Left ventricle myocardium inferior (tissue), 1 donor: ENCODE results near the gene RNF34. TPM values are rescaled to one million over a fixed set of nuclear protein-coding genes. Genes with fewer than 3 reads are reported as not detected.

ENCODE experiments used
- DNase-seq: peaks from one replicate; pipeline ENCODE4 v3.0.0-alpha.2; 2020
- H3K27ac ChIP-seq: fragments of 200-600 bp; replicated peaks from 2 replicates; pipeline ENCODE4 v1.8.0; 2021
- H3K27me3 ChIP-seq: fragments of 200-600 bp; 2 replicates; pipeline ENCODE4 v1.8.0; 2021; ENCODE audit warnings: low read depth
- H3K36me3 ChIP-seq: fragments of 200-600 bp; 2 replicates; pipeline ENCODE4 v1.8.0; 2021
- H3K4me1 ChIP-seq: fragments of 200-600 bp; 2 replicates; pipeline ENCODE4 v1.8.0; 2021
- H3K4me3 ChIP-seq: fragments of 200-600 bp; 2 replicates; pipeline ENCODE4 v1.8.0; 2021; ENCODE audit warnings: mild to moderate bottlenecking, moderate library complexity
- H3K9me3 ChIP-seq: fragments of 200-600 bp; replicated peaks from 2 replicates; pipeline ENCODE4 v1.8.0; 2021
- CTCF ChIP-seq: fragments of 200-600 bp; IDR thresholded peaks from 2 replicates; pipeline ENCODE4 v1.8.0; 2021; ENCODE audit warnings: antibody characterized with exemption, mild to moderate bottlenecking, borderline replicate concordance
- intact Hi-C: fragments of 100-400 bp; cut with micrococcal nuclease; formaldehyde crosslinking; loops from one replicate; pipeline ENCODE4 v1.11.0; 2022
- total RNA-seq: library from RNA; stranded (reverse); fragmentation: NEBNext Ultra II Directional; extraction: Animal tissue kit (Norgen Biotek cat#: 25700); gene quantifications from one replicate; pipeline ENCODE4 v1.2.1, GENCODE V29; 2021
- donor health status: DM: no; HTN: yes; CAD: no; lungs with severe emphysema.

The RNF34 gene
- total RNA-seq, 1 donor from 2014 or later: 22.4 TPM

DNA sequence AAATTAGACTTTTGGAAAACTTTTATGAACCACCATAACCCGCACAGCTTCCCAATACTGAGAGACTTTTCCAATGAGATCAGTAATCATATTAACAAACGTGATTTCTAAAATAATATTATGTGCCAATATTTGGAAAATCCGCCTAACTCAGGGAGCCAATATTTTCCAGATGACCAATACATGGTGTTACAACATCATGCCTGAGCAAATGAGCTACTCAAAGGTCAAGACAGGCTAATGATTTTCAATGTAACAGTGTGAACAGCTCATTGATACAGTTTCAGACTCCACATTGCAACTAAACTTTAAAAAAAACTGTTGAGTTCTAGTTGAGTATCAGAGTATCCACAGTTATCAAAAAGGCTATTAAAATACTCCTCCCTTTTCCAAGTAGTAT lies 46.8 kb downstream of the RNF34 start:
- intact Hi-C loops: loop anchor here (10.0 kb wide), 1 partner anchor 112 kb away; no protein-coding TSS in a partner anchor
- H3K27me3 ChIP-seq: no peaks in the 10 kb centered on the region
- peaks cover 24% of the 10 kb centered on the region for H3K4me1 ChIP-seq
- H3K4me3 ChIP-seq: no peak overlapping the region
- TF ChIP-seq CTCF: no peak
- no peaks in the 10 kb centered on the region for H3K9me3 ChIP-seq
- no peak for DNase-seq
- no peak overlapping the region for H3K27ac ChIP-seq
- H3K36me3 ChIP-seq: peaks cover 14% of the 10 kb centered on the region

- Histone ChIP-seq H3K4me1 (peaks cover 25% of the 10 kb centered on the region), H3K27me3 (no peaks in the 10 kb centered on the region)
These were observed 48.9 kb downstream of the RNF34 start for GRCh38 chr12:121448771-121449315.

DNA sequence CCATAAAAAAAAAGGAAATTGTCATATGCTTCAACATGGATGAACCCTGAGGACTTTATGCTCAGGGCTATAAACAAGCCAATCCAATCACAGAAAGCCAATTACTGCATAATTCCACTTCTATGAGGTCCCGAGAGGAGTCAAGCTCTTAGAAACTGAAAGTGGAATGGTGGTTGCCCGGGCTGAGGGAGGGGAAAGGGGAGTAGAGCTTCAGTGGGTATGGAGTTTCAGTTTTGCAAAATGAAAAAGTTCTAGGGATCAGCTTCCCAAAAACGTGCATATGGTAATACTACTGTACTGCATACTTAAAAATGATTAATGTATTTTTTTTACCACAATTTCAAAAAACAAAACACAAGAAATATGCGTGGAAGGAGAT lies 52.0 kb downstream of the RNF34 start:
- peak overlapping the region; percentile 44 for H3K27ac ChIP-seq
- no peak for TF ChIP-seq CTCF
- no peaks in the 10 kb centered on the region for H3K9me3 ChIP-seq
- peak overlapping the region; percentile 40 for H3K4me3 ChIP-seq
- H3K27me3 ChIP-seq: no peaks in the 10 kb centered on the region
- intact Hi-C loops: no loop called here
- peaks cover 26% of the 10 kb centered on the region for H3K4me1 ChIP-seq
- no peak for DNase-seq
- peaks cover 6% of the 10 kb centered on the region for H3K36me3 ChIP-seq

More at GRCh38 chr12:121448771-121449315, 48.9 kb downstream of the RNF34 start:
- Histone ChIP-seq H3K27ac (no peak overlapping the region), H3K4me3 (no peak overlapping the region), H3K9me3 (no peaks in the 10 kb centered on the region), H3K36me3 (peaks cover 6% of the 10 kb centered on the region)
- DNase-seq: no peak
- TF ChIP-seq CTCF: no peak
- intact Hi-C loops: loop anchor here (10.0 kb wide), 1 partner anchor 114 kb away; no protein-coding TSS in a partner anchor

DNA sequence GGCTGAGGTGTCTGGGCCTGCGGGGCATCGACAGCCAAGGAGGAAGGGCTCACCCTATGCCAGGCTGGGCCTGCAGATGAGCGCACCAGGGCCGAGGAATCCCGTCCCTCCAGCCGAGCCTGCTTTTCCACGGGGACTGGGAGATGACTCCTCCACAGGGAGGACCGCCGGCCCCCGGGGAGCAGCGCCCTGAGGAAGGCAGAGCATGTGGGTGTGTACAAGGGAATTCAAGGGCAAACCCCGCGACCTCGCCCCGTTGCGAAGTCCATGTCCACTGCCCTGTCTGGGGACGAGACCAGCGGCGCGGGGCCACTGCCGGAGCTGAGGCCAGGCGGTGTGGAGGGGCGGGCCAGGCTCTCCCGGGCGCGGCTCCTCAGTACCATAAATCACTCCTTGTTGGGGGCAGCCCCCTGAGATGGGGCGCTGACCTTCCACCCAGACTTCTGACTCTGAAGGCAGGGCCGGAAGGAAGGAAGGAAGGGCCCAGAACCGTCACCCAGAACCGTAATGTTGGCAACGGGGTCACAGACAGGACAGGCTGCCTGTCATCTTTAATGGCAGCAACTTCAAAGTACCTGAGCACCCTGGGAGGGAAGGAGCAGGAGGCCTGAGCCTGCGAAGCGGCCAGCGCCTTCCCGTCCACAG lies 52.5 kb downstream of the RNF34 start:
- no peaks in the 10 kb centered on the region for H3K27me3 ChIP-seq
- H3K27ac ChIP-seq: peak overlapping the region; percentile 44
- TF ChIP-seq CTCF: no peak
- H3K4me3 ChIP-seq: peak overlapping the region; percentile 40
- peaks cover 6% of the 10 kb centered on the region for H3K36me3 ChIP-seq
- H3K4me1 ChIP-seq: peaks cover 29% of the 10 kb centered on the region
- intact Hi-C loops: no loop called here
- DNase-seq: no peak
- H3K9me3 ChIP-seq: no peaks in the 10 kb centered on the region

DNA sequence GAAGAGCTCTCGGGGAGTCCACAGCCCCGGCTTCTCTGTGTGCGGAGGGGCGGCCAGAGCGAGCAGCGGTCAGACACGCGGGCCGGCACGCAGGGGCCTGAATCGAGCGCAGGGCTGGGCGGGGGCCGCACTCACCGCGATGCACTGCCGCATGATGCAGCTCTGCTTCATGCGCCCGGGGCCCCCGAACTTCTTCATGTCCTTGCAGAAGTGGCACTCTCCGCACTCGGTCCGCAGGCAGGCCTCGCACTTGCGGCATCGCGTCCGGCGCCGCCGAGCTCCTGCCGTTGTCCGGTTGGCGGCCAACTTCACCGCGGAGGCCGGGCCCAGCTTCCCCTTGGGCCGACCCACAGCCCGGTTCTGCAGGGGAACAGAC lies 53.1 kb downstream of the RNF34 start:
- Histone ChIP-seq H3K36me3 (peaks cover 6% of the 10 kb centered on the region), H3K27ac (no peak overlapping the region), H3K27me3 (no peaks in the 10 kb centered on the region), H3K4me3 (no peak overlapping the region), H3K4me1 (peaks cover 29% of the 10 kb centered on the region), H3K9me3 (no peaks in the 10 kb centered on the region)
- intact Hi-C loops: no loop called here
- no peak for DNase-seq
- TF ChIP-seq CTCF: no peak
